GM12878 (cell line): ENCODE results near the gene KDM3B. TPM values are rescaled to one million over a fixed set of nuclear protein-coding genes. Genes with fewer than 3 reads are reported as not detected.

ENCODE experiments used
- ATF3 ChIP-seq: IDR thresholded peaks from 2 replicates; pipeline ENCODE4 v1.6.1; 2011; ENCODE audit warnings: low read depth, mild to moderate bottlenecking, low read length, moderate library complexity, borderline replicate concordance; ENCODE audit errors: extremely low read depth
- BMI1 ChIP-seq: fragments of 450-650 bp; IDR thresholded peaks from 2 replicates; pipeline ENCODE4 v1.6.1; 2016; ENCODE audit warnings: mild to moderate bottlenecking, moderate library complexity, borderline replicate concordance
- CBFB ChIP-seq: IDR thresholded peaks from 2 replicates; pipeline ENCODE4 v1.6.1; 2016; ENCODE audit warnings: antibody characterized with exemption, low read depth
- CHD1 ChIP-seq: IDR thresholded peaks from 2 replicates; pipeline ENCODE4 v1.6.1; 2012; ENCODE audit warnings: low read depth, low read length, improper control_type of control experiment
- E2F8 ChIP-seq: fragments of 450-650 bp; IDR thresholded peaks from 2 replicates; pipeline ENCODE4 v1.6.1; 2018; ENCODE audit warnings: mild to moderate bottlenecking, low read depth, moderate library complexity; ENCODE audit not compliant: partially characterized antibody
- FOS ChIP-seq: IDR thresholded peaks from 3 replicates; pipeline ENCODE4 v1.6.1; 2011; ENCODE audit warnings: borderline replicate concordance; ENCODE audit not compliant: insufficient read length; ENCODE audit errors: extremely low read depth
- MEF2B ChIP-seq: fragments of 450-650 bp; IDR thresholded peaks from 2 replicates; pipeline ENCODE4 v1.6.1; 2018; ENCODE audit warnings: mild to moderate bottlenecking, moderate library complexity; ENCODE audit not compliant: partially characterized antibody, poor library complexity, severe bottlenecking
- NFYA ChIP-seq: IDR thresholded peaks from 2 replicates; pipeline ENCODE4 v1.6.1; 2011; ENCODE audit warnings: low read depth, mild to moderate bottlenecking, low read length, improper control_type of control experiment, borderline replicate concordance
- NR2C1 ChIP-seq: fragments of 450-650 bp; IDR thresholded peaks from 2 replicates; pipeline ENCODE4 v1.6.1; 2017; ENCODE audit warnings: antibody characterized with exemption, mild to moderate bottlenecking, moderate library complexity
- NR2F1 ChIP-seq: fragments of 450-650 bp; conservative IDR thresholded peaks from 2 replicates; pipeline ENCODE4 v1.6.1; 2017; ENCODE audit warnings: mild to moderate bottlenecking
- POLR2AphosphoS5 ChIP-seq: IDR thresholded peaks from 2 replicates; pipeline ENCODE4 v1.6.1; 2011; ENCODE audit warnings: mild to moderate bottlenecking, low read length, inconsistent platforms
- SMAD5 ChIP-seq: IDR thresholded peaks from 2 replicates; pipeline ENCODE4 v1.6.1; 2016; ENCODE audit warnings: antibody characterized with exemption, low read depth
- SMARCA5 ChIP-seq: fragments of 450-650 bp; IDR thresholded peaks from 2 replicates; pipeline ENCODE4 v1.6.1; 2017; ENCODE audit warnings: mild to moderate bottlenecking
- SP1 ChIP-seq: IDR thresholded peaks from one replicate; pipeline ENCODE4 v1.6.1; 2011; ENCODE audit warnings: low read depth, low read length
- SREBF1 ChIP-seq: IDR thresholded peaks from 2 replicates; pipeline ENCODE4 v1.6.1; 2012; ENCODE audit warnings: mild to moderate bottlenecking, low read length
- TCF12 ChIP-seq: IDR thresholded peaks from 2 replicates; pipeline ENCODE4 v1.6.1; 2011; ENCODE audit warnings: low read depth, mild to moderate bottlenecking, low read length
- TCF3 ChIP-seq: IDR thresholded peaks from 2 replicates; pipeline ENCODE4 v1.6.1; 2012; ENCODE audit warnings: low read depth, mild to moderate bottlenecking, low read length, borderline replicate concordance; ENCODE audit not compliant: insufficient read depth
- ZBTB33 ChIP-seq: fragments of 450-650 bp; IDR thresholded peaks from 2 replicates; pipeline ENCODE4 v1.6.1; 2017; ENCODE audit warnings: mild to moderate bottlenecking
- ZNF24 ChIP-seq: fragments of 450-650 bp; IDR thresholded peaks from 2 replicates; pipeline ENCODE4 v1.6.1; 2017; ENCODE audit warnings: antibody characterized with exemption, mild to moderate bottlenecking
- ZNF384 ChIP-seq: IDR thresholded peaks from 2 replicates; pipeline ENCODE4 v1.6.1; 2012; ENCODE audit warnings: low read depth, mild to moderate bottlenecking, low read length, improper control_type of control experiment, borderline replicate concordance
- ZNF687 ChIP-seq: fragments of 450-650 bp; IDR thresholded peaks from 2 replicates; pipeline ENCODE4 v1.6.1; 2017; ENCODE audit warnings: mild to moderate bottlenecking, moderate library complexity
- ZZZ3 ChIP-seq: IDR thresholded peaks from 2 replicates; pipeline ENCODE4 v1.6.1; 2011; ENCODE audit warnings: low read depth; ENCODE audit not compliant: control insufficient read depth, insufficient read length
- polyA plus RNA-seq, 11 experiments: library from polyadenylated mRNA; depleted of rRNA in 4 of 11; unstranded in 6 of 11; stranded (reverse) in 5 of 11; fragments of >200 nt; fragmentation: Nextera tagmentation in 4 of 11; fragmentation: Illumina TruSeq in 1 of 11; extraction: Ambion mirVana in 4 of 11; extraction: Trizol in 1 of 11; gene quantifications; 1 replicate in 1 of 11; 2 replicates in 10 of 11; pipeline versions ENCODE4 v1.2.1 to v1.2.3, GENCODE V29; 2011 to 2016; ENCODE audit warnings: inconsistent platforms in 2 of 11, missing spikeins in 2 of 11, low read depth in 1 of 11
- total RNA-seq, 4 experiments: library from RNA; depleted of rRNA in 3 of 4; stranded (reverse); fragments of >200 nt in 3 of 4; fragmentation: Illumina TruSeq in 1 of 4; extraction: Trizol in 1 of 4; gene quantifications; 2 replicates each; pipeline versions ENCODE4 v1.2.1 to v1.2.3, GENCODE V29; 2013 to 2021

KDM3B gene
- total and polyA plus RNA-seq, 10 of the 15 experiments (the other 5 are each of a cell fraction or from before 2014, with no cell fraction given): 8.5 to 45.7 (median 29.0) TPM

- TF ChIP-seq TCF12 (no peak), NFYA (no peak), BMI1 (no peak), SP1 (no peak), NR2C1 (peak; percentile 26; the same call in 1 of the 2 replicates), TCF3 (no peak), ZZZ3 (no peak), E2F8 (no peak), POLR2AphosphoS5 (peak; percentile 72), SREBF1 (no peak), CBFB (0 out of 2 replicates have a peak, but pooled peaks have one; percentile 13), ZBTB33 (no peak), ZNF384 (no peak), SMARCA5 (no peak), ZNF24 (peak; percentile 49; the same call in 1 of the 2 replicates), SMAD5 (no peak), CHD1 (peak; percentile 32; the same call in 1 of the 2 replicates), FOS (no peak), MEF2B (peak; percentile 48), ZNF687 (peak; percentile 36; the same call in 1 of the 2 replicates), ATF3 (no peak), NR2F1 (peak; percentile 63)
These were observed 456 bp downstream of the KDM3B start (continued) for GRCh38 chr5:138352722-138353559.
